Activated CD4-positive, alpha-beta memory T cell treated with anti-CD3 and anti-CD28 coated beads for 36 hours (primary cell): ENCODE results near the gene KRT6A. TPM values are rescaled to one million over a fixed set of nuclear protein-coding genes. Genes with fewer than 3 reads are reported as not detected.

Source experiments
- CTCF ChIA-PET: fragments of 350-600 bp; sonication (Branson Sonifier 250); formaldehyde crosslinking; loops from one replicate; lab custom pipeline; 2021; ENCODE audit warnings: antibody characterized with exemption, inconsistent platforms; lab: Charles Lee
- POLR2A ChIA-PET: fragments of 350-600 bp; sonication (Branson Sonifier 250); formaldehyde crosslinking; loops from one replicate; lab custom pipeline; 2021; ENCODE audit warnings: antibody characterized with exemption; lab: Charles Lee
- DNase-seq: peaks from one replicate; pipeline ENCODE4 v3.0.0-alpha.2; 2020
- H3K27ac Mint-ChIP-seq: one replicate; pipeline ENCODE4 v1.8.0; 2021; ENCODE audit warnings: mixed read lengths
- H3K27me3 Mint-ChIP-seq: one replicate; pipeline ENCODE4 v1.8.0; 2021; ENCODE audit warnings: mixed read lengths
- H3K36me3 Mint-ChIP-seq: one replicate; pipeline ENCODE4 v1.8.0; 2021; ENCODE audit warnings: mixed read lengths
- H3K4me1 Mint-ChIP-seq: one replicate; pipeline ENCODE4 v1.8.0; 2021; ENCODE audit warnings: low read depth, mixed read lengths
- H3K4me3 Mint-ChIP-seq: one replicate; pipeline ENCODE4 v1.8.0; 2021; ENCODE audit warnings: mild to moderate bottlenecking, mixed read lengths
- H3K9me3 Mint-ChIP-seq: one replicate; pipeline ENCODE4 v1.8.0; 2021; ENCODE audit warnings: mixed read lengths
- intact Hi-C: fragments of 100-400 bp; cut with micrococcal nuclease; formaldehyde crosslinking; loops from one replicate; pipeline ENCODE4 v1.15.1; 2023
- total RNA-seq, 2 experiments: library from RNA; stranded (reverse); gene quantifications; one replicate each; pipeline ENCODE4 v1.2.3, GENCODE V29; 2021

The KRT6A gene
- not detected for total RNA-seq

- CTCF ChIA-PET: no interaction called here
- H3K4me1 Mint-ChIP-seq: no peaks in the 10 kb centered on the region
- intact Hi-C loops: no loop called here
- POLR2A ChIA-PET: no interaction called here
- H3K27me3 Mint-ChIP-seq: peaks cover 11% of the 10 kb centered on the region
- no peak within 1 kb of the TSS for H3K4me3 Mint-ChIP-seq
- no peak within 1 kb of the TSS for H3K27ac Mint-ChIP-seq
- DNase-seq: no peak
- no peaks in the 10 kb centered on the region for H3K9me3 Mint-ChIP-seq
- no peaks in the 10 kb centered on the region for H3K36me3 Mint-ChIP-seq
Measured at GRCh38 chr12:52493172-52493571, at the start of gene KRT6A. Gene KRT6A (minus strand): TSS chr12:52493257. CDS start chr12:52493188, 69 bp downstream.

GRCh38 chr12:52542157-52542556 is 49.1 kb upstream of the KRT6A start:
- Mint-ChIP-seq H3K27ac (no peak overlapping the region), H3K36me3 (no peaks in the 10 kb centered on the region), H3K9me3 (no peaks in the 10 kb centered on the region), H3K4me1 (no peaks in the 10 kb centered on the region), H3K27me3 (no peaks in the 10 kb centered on the region), H3K4me3 (no peak overlapping the region)
- intact Hi-C loops: no loop called here
- ChIA-PET CTCF (no interaction called here), POLR2A (no interaction called here)
- no peak for DNase-seq

- CTCF ChIA-PET: no interaction called here
- no peaks in the 10 kb centered on the region for H3K9me3 Mint-ChIP-seq
- DNase-seq: no peak
- no peaks in the 10 kb centered on the region for H3K36me3 Mint-ChIP-seq
- H3K27me3 Mint-ChIP-seq: no peaks in the 10 kb centered on the region
- no peaks in the 10 kb centered on the region for H3K4me1 Mint-ChIP-seq
- no peak overlapping the region for H3K4me3 Mint-ChIP-seq
- POLR2A ChIA-PET: no interaction called here
- intact Hi-C loops: no loop called here
- no peak overlapping the region for H3K27ac Mint-ChIP-seq
Measured at GRCh38 chr12:52541709-52542108, 48.7 kb upstream of the KRT6A start.

GRCh38 chr12:52540531-52540930 is 47.5 kb upstream of the KRT6A start:
- Mint-ChIP-seq H3K27ac (no peak overlapping the region), H3K36me3 (no peaks in the 10 kb centered on the region)
- CTCF ChIA-PET: no interaction called here

GRCh38 chr12:52539821-52540173 is 46.7 kb upstream of the KRT6A start:
- H3K27me3 Mint-ChIP-seq: no peaks in the 10 kb centered on the region
- ChIA-PET CTCF (no interaction called here), POLR2A (no interaction called here)
- intact Hi-C loops: no loop called here
- H3K27ac Mint-ChIP-seq: no peak overlapping the region
- no peak overlapping the region for H3K4me3 Mint-ChIP-seq
- no peaks in the 10 kb centered on the region for H3K9me3 Mint-ChIP-seq
- no peak for DNase-seq
- no peaks in the 10 kb centered on the region for H3K36me3 Mint-ChIP-seq
- no peaks in the 10 kb centered on the region for H3K4me1 Mint-ChIP-seq

More at GRCh38 chr12:52540531-52540930, 47.5 kb upstream of the KRT6A start:
- H3K9me3 Mint-ChIP-seq: no peaks in the 10 kb centered on the region
- DNase-seq: no peak
- H3K4me3 Mint-ChIP-seq: no peak overlapping the region
- H3K27me3 Mint-ChIP-seq: no peaks in the 10 kb centered on the region
- no peaks in the 10 kb centered on the region for H3K4me1 Mint-ChIP-seq
- POLR2A ChIA-PET: no interaction called here
- intact Hi-C loops: no loop called here

GRCh38 chr12:52539083-52539820 is 46.2 kb upstream of the KRT6A start:
- no peak overlapping the region for H3K4me3 Mint-ChIP-seq
- no peaks in the 10 kb centered on the region for H3K36me3 Mint-ChIP-seq
- H3K9me3 Mint-ChIP-seq: no peaks in the 10 kb centered on the region
- intact Hi-C loops: no loop called here
- ChIA-PET CTCF (no interaction called here), POLR2A (no interaction called here)
- H3K4me1 Mint-ChIP-seq: no peaks in the 10 kb centered on the region
- no peak overlapping the region for H3K27ac Mint-ChIP-seq
- DNase-seq: no peak
- H3K27me3 Mint-ChIP-seq: no peaks in the 10 kb centered on the region

GRCh38 chr12:52537101-52537500 is 44.0 kb upstream of the KRT6A start:
- Mint-ChIP-seq H3K27ac (no peak overlapping the region), H3K27me3 (no peaks in the 10 kb centered on the region), H3K4me3 (no peak overlapping the region), H3K4me1 (no peaks in the 10 kb centered on the region), H3K9me3 (no peaks in the 10 kb centered on the region), H3K36me3 (no peaks in the 10 kb centered on the region)
- ChIA-PET CTCF (interaction anchor here (1.3 kb wide), 1 partner anchor 258 kb away, joined by 3 read pairs; no protein-coding TSS in a partner anchor), POLR2A (no interaction called here)
- intact Hi-C loops: no loop called here
- no peak for DNase-seq

GRCh38 chr12:52535574-52535973 is 42.5 kb upstream of the KRT6A start:
- DNase-seq: no peak
- Mint-ChIP-seq H3K4me3 (no peak overlapping the region), H3K27me3 (no peaks in the 10 kb centered on the region), H3K9me3 (no peaks in the 10 kb centered on the region), H3K27ac (no peak overlapping the region), H3K36me3 (no peaks in the 10 kb centered on the region), H3K4me1 (no peaks in the 10 kb centered on the region)
- POLR2A ChIA-PET: no interaction called here
- intact Hi-C loops: no loop called here
- CTCF ChIA-PET: interaction anchor here (3.0 kb wide), 1 partner anchor 163 kb away, joined by 8 read pairs; no protein-coding TSS in a partner anchor

- H3K27ac Mint-ChIP-seq: no peak overlapping the region
- no peak overlapping the region for H3K4me3 Mint-ChIP-seq
- CTCF ChIA-PET: interaction anchor here (3.0 kb wide), 1 partner anchor 162 kb away, joined by 8 read pairs; no protein-coding TSS in a partner anchor
- no peaks in the 10 kb centered on the region for H3K36me3 Mint-ChIP-seq
- intact Hi-C loops: no loop called here
- no peaks in the 10 kb centered on the region for H3K4me1 Mint-ChIP-seq
- POLR2A ChIA-PET: no interaction called here
- no peak for DNase-seq
- no peaks in the 10 kb centered on the region for H3K27me3 Mint-ChIP-seq
- no peaks in the 10 kb centered on the region for H3K9me3 Mint-ChIP-seq
Measured at GRCh38 chr12:52534482-52534881, 41.4 kb upstream of the KRT6A start.

- H3K36me3 Mint-ChIP-seq: no peaks in the 10 kb centered on the region
- no peaks in the 10 kb centered on the region for H3K27me3 Mint-ChIP-seq
- CTCF ChIA-PET: interaction anchor here (3.0 kb wide), 1 partner anchor 161 kb away, joined by 8 read pairs; no protein-coding TSS in a partner anchor
- no peak overlapping the region for H3K27ac Mint-ChIP-seq
- DNase-seq: no peak
- POLR2A ChIA-PET: no interaction called here
- intact Hi-C loops: no loop called here
- no peak overlapping the region for H3K4me3 Mint-ChIP-seq
- no peaks in the 10 kb centered on the region for H3K9me3 Mint-ChIP-seq
- no peaks in the 10 kb centered on the region for H3K4me1 Mint-ChIP-seq
Measured at GRCh38 chr12:52533686-52534470, 40.8 kb upstream of the KRT6A start.

- no peak for DNase-seq
- ChIA-PET POLR2A (no interaction called here), CTCF (interaction anchor here (0.6 to 3.0 kb wide), 2 partner anchors 160 to 253 kb away, joined by 3 to 8 read pairs; no protein-coding TSS in a partner anchor)
- intact Hi-C loops: no loop called here
- Mint-ChIP-seq H3K27me3 (no peaks in the 10 kb centered on the region), H3K4me3 (no peak overlapping the region), H3K36me3 (no peaks in the 10 kb centered on the region), H3K27ac (no peak overlapping the region), H3K4me1 (no peaks in the 10 kb centered on the region), H3K9me3 (no peaks in the 10 kb centered on the region)
Measured at GRCh38 chr12:52532636-52533035, 39.6 kb upstream of the KRT6A start.

- H3K4me1 Mint-ChIP-seq: no peaks in the 10 kb centered on the region
- H3K36me3 Mint-ChIP-seq: no peaks in the 10 kb centered on the region
- intact Hi-C loops: no loop called here
- DNase-seq: no peak
- no peaks in the 10 kb centered on the region for H3K27me3 Mint-ChIP-seq
- no peak overlapping the region for H3K4me3 Mint-ChIP-seq
- no peak overlapping the region for H3K27ac Mint-ChIP-seq
- ChIA-PET POLR2A (no interaction called here), CTCF (no interaction called here)
- H3K9me3 Mint-ChIP-seq: no peaks in the 10 kb centered on the region
Measured at GRCh38 chr12:52531566-52532300, 38.7 kb upstream of the KRT6A start.
